HG03558 (cell line): Measurements from ENCODE around the gene FAM3C.
"Not testable (repeated sequence)": the region's sequence is repeated elsewhere in the genome, so short reads cannot be mapped to it uniquely, and the experiment has no call there.

Source experiments
- ATAC-seq: cut with Tn5 transposase; IDR thresholded peaks from one replicate; pipeline ENCODE4 v1.9.1; 2021; ENCODE audit warnings: moderate number of reproducible peaks; ENCODE audit not compliant: unreplicated experiment; ENCODE audit errors: extremely low read depth

FAM3C gene

GRCh38 chr7:121334875-121335648, 61.0 kb downstream of the FAM3C start:
- no peak for ATAC-seq

- ATAC-seq = no peak
Observed at GRCh38 chr7:121334376-121334775, 61.7 kb downstream of the FAM3C start.

DNA sequence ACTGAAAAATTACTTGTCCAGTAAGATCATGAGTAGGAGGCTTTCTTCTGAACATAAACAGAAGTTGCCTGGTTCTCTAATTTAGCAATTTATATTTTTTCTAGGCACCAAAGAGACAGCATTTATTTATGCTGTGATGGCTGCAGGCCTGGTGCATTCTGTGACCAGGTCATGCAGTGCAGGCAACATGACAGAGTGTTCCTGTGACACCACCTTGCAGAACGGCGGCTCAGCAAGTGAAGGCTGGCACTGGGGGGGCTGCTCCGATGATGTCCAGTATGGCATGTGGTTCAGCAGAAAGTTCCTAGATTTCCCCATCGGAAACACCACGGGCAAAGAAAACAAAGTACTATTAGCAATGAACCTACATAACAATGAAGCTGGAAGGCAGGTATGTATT, 64.5 kb downstream of the FAM3C start:
- no peak for ATAC-seq

DNA sequence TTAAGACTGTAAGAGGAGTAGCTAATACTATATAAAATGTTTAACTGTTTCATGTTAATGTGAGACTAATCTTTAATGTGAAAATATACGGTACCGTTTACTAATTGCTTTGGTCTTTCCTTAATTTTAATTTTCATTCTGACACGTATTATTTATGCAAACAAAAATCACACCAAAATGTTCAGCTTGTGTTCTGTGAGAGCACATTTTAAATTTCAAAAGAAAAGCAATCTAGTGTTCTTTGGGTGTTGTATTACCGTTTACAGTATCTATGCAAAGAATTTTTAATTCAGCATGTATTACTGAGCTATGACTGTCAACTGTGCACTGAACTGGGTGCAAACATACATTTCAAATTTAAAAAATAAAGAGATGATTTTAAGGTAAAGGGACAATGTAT, 65.1 kb downstream of the FAM3C start:
- ATAC-seq = no peak

DNA sequence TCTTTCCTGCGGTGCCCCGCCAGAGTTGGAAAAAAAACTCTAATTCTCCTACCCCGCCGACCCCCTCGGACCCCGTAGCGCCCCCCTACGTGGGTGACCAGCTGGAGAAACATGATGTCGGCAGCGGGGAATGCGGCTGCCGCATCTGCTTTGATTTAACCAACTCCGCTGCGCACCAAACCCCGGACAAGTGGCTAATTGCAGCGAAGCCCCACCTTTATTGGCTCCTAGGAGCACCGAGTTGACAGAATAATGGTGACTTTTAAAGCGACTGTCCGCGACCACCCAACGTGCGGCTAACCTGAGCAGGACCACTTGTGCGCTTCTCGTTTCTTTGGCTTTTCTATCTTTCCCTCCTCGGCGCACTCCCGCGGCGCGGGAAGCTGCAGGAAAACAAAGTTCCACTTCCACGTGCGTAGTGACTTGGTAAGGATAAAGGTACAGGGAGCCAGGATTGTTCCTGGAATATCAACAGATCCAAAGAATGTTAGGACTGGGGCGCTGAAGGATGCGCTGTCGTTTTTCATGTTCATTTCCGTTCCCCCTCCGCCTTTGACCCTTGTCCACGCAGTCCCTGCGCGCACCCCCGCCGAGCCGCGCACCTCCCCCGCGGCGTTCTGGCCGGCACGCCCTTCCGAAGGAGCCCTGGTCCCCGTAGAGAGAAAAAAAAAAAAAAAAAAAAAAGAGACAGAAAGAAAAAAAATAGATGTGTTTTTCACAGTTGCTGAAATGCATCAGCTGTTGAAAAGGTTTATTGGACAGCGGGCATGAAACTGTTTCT, 65.9 kb downstream of the FAM3C start:
- no peak for ATAC-seq

- ATAC-seq = no peak
Observed at GRCh38 chr7:121329191-121330052, 66.7 kb downstream of the FAM3C start.

GRCh38 chr7:121328508-121329190, 67.5 kb downstream of the FAM3C start, which contains the start of gene WNT16:
TSS of gene WNT16 (plus strand) at chr7:121329000. CDS start at chr7:121329293, 293 bp downstream.
- no peak for ATAC-seq

DNA sequence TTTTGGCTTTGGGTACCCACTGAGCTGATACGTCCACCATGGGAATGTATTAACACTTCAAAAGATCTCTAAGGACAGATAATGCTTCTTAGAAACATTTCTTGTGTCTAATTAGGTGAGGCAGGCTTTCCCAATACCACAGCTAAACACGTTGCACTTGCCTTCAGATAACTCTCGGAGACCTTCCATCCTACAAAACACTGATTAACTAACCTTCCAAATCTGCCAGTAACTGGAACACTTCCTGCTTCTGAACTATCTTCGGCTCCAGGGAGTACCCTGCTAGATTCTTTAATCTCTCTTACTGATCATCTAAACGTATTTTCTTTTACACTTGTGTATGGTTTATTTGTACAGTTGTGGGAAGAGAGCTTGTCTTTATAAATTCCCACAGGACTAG, 68.4 kb downstream of the FAM3C start:
- no peak for ATAC-seq

GRCh38 chr7:121323515-121324302, 72.4 kb downstream of the FAM3C start:
- no peak for ATAC-seq

GRCh38 chr7:121322460-121322859, 73.6 kb downstream of the FAM3C start:
- no peak for ATAC-seq

DNA sequence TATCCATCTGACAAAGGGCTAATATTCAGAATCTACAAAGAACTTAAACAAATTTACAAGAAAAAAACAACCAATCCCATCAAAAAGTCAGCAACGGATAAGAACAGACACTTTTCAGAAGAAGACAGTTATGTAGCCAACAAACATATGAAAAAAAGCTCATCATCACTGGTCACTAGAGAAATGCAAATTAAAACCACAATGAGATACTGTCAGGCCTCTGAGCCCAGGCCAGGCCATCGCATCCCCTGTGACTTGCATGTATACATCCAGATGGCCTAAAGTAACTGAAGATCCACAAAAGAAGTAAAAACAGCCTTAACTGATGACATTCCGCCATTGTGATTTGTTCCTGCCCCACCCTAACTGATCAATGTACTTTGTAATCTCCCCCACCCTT, 80.9 kb downstream of the FAM3C start:
- ATAC-seq = not testable (repeated sequence)

- ATAC-seq = peak; percentile 88
Observed at GRCh38 chr7:121313793-121314676, 82.1 kb downstream of the FAM3C start.

- no peak for ATAC-seq
Observed at GRCh38 chr7:121313220-121313792, 82.8 kb downstream of the FAM3C start.

GRCh38 chr7:121307021-121307574, 89.0 kb downstream of the FAM3C start:
- ATAC-seq = no peak

DNA sequence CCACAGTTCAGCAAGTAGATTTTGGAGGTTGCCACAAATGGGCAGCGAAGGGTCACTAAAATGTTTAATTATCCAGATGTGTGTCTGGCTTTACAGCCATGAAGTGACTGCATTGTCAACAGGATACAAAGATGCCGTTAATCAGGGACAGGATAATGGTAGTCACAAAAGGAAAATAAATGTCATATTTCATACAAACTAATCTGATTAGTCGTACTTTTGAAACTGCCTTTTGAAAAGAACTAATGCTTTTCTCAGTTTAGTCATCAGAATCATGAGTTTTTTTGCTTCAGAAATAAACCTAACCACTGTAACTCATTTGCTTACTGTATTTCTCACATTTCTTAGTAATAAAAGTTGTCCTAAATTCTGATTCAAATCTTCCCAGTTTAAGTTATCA, 89.5 kb downstream of the FAM3C start:
- ATAC-seq = no peak

GRCh38 chr7:121305109-121305508, 91.0 kb downstream of the FAM3C start:
- ATAC-seq = no peak

GRCh38 chr7:121304102-121304658, 91.9 kb downstream of the FAM3C start:
- no peak for ATAC-seq
